GM18907 (cell line): ENCODE results near the gene PRSS37.
"Not testable (repeated sequence)": the region's sequence is repeated elsewhere in the genome, so short reads cannot be mapped to it uniquely, and the experiment has no call there.

Experiments
- ATAC-seq: cut with Tn5 transposase; IDR thresholded peaks from one replicate; pipeline ENCODE4 v1.9.1; 2021; ENCODE audit warnings: mild to moderate bottlenecking, moderate library complexity; ENCODE audit not compliant: unreplicated experiment

PRSS37 gene

GRCh38 chr7:141841385-141841784, at the start of gene PRSS37:
TSS of gene PRSS37 (minus strand) at chr7:141841485. CDS start at chr7:141841049, 436 bp downstream.
- ATAC-seq = no peak

DNA sequence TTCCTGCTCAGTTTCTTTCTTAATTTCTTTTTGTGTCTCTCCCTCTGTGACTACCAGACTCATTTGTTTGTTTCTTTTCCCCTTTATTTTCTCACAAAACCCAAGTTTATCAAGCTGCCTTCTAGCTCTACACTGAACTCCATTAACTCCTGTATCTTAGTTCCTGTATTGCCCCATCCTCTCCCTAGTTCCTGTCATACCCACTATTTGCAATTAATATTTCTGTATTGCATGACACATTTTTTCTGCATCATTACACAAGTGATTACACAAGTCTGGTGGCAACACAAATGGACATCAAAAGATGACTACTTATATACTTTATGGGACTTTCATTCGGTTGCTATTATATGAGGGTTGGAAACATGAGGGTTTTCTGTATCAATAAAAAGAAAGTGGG, 48.0 kb upstream of the PRSS37 start:
- ATAC-seq = no peak

GRCh38 chr7:141884539-141885225, 43.4 kb upstream of the PRSS37 start:
- peak; percentile 90 for ATAC-seq

DNA sequence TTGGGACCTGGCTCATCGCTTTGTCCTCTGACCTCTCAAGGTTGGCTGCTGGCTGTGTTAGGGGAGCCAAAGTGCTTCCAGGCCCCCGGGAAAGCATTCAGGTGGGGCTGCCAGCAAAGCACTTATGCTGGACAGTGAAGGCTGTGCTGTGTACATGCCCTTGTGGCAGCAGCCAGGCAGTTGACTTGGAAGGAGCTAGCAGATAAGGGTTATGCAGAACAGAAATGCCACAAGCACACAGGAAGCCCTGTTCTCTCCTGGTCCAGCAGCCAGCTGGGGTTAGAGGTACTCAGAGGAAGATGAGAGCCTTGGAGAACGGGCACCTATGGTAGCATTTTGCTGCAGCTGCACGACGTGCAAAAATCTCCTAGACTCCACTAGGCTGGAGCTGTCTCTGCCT, 39.7 kb upstream of the PRSS37 start:
- no peak for ATAC-seq

- ATAC-seq = no peak
Measured at GRCh38 chr7:141877365-141877764, 36.1 kb upstream of the PRSS37 start.

DNA sequence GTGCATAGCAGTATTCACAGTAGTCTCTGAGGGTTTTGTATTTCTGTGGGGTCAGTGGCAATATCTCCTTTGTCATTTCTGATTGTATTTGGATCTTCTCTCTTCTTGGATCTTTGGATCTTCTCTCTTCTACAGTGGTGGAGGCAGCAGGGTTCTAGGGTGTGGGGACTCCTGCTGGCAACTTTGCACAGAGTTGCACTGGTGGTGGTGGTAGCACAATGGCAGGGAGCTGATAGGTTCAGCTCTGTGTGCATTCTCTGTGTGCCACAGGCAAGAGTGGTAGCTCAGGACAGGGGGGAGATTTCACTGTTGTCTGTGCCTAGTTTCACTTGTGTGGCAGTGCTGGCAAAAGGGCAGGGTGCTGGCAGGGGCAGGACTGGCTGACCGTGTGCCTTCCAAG, 35.1 kb upstream of the PRSS37 start:
- no peak for ATAC-seq

- no peak for ATAC-seq
Measured at GRCh38 chr7:141875453-141875852, 34.2 kb upstream of the PRSS37 start.

GRCh38 chr7:141874787-141875186, 33.5 kb upstream of the PRSS37 start:
- ATAC-seq = no peak

DNA sequence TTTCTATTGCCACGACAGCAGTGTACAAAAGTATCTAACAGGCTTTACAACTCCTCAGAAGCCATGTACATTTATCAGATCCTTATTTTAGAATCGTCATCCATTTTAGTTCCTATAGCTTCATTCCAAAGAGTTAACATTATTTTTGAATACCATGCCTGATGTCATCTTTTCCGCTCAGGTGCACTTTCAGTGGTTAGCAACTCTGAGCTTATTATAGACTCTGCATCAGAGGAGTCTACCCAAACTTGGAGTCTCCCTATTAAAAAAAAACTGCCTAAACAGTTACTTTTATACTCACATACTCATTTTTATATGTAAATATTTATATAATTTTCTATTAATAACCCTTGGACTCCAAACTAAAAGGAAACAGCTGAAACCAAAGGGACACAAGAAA, 31.6 kb upstream of the PRSS37 start:
- no peak for ATAC-seq

DNA sequence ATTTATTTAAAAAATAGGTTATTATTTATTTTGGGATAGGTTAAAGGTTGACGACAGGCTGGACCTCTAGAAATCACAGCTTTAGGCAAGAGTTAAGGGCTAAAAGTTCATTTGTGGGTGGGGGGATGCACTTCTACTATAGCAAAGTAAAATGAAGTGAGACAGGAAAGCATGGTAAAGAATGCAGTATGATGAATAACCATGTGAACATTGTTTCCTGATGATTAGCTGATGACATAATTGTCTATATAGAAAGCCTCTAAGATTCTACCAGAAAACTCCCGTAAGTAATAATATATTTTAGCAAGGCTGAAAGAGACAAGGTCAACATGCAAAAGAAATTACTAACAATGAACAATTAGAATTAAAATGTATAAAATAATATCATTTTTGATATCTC, 25.7 kb upstream of the PRSS37 start:
- no peak for ATAC-seq

DNA sequence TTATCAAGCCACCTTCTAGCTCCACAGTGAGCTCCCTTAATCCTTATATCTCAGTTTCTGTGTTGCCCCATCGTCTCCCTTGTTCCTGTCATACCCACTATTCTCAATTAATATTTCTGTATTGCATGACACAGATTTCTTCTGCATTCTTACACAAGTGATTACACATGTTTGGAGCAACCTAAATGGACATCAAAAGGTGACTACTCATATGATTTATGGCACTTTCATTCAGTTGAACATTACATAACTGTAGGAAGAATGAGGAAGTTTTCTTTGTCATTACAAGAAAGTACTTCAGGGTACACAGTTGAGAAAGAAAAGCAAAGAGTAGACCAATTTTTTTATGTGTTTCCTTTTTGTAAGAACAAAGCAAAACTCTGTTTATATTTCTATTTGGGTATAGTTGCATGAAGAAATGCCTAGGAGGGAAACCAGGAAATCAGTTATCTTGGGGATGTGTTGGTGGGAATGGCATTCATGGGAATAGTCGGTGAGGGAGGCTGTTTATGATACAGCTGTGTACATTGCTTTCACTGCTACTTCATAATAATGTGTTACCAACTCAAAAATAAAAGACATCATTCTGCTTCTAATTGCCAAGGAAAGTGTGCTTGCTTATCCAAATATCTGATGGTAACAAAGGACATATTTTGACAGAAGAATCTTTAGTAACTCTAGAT, 23.6 kb upstream of the PRSS37 start:
- ATAC-seq = no peak

DNA sequence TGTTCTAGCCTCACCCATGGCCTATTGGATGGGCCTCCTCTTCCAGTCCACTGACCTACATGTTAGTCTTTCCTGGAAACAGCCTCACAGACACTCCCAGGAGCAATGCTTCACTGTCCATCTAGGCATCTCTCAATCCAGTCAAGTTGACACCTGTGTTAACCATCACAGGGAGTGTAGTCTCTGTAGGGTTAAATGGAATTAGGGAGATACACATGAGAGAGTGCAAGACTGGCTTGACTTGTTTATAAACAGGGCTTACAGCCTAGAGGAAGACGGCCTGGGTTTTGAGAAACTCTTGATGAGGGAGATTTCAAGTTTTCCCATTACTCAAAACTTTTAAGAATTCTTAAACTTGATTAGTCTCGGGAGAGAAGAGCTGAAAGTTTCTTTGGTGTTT, 18.9 kb upstream of the PRSS37 start:
- no peak for ATAC-seq

DNA sequence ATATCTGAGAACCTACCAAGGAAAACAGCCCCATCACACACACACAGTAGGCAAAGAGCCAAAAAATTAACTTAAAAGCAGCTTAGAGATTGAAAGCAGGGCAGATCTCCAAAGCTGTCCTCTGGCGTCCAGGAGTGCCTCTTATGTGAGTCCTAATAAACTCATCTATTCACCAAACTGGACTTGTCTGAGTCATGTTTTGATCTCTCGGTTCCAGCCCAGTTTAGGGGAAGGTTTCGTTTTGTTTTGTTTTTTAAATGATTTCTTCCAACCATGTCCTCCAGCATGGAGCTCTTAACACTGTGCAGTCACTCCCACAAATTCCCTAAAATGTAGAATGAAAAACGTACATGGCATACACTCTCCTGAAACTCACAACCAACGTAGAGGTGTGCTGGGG, 6.7 kb upstream of the PRSS37 start:
- no peak for ATAC-seq

- no peak for ATAC-seq
Measured at GRCh38 chr7:141844256-141844655, 3.0 kb upstream of the PRSS37 start.

GRCh38 chr7:141842904-141843303, 1.6 kb upstream of the PRSS37 start:
- no peak for ATAC-seq

GRCh38 chr7:141840708-141841107, 577 bp downstream of the PRSS37 start:
- no peak for ATAC-seq

- ATAC-seq = no peak
Measured at GRCh38 chr7:141839256-141839655, 2.0 kb downstream of the PRSS37 start.

DNA sequence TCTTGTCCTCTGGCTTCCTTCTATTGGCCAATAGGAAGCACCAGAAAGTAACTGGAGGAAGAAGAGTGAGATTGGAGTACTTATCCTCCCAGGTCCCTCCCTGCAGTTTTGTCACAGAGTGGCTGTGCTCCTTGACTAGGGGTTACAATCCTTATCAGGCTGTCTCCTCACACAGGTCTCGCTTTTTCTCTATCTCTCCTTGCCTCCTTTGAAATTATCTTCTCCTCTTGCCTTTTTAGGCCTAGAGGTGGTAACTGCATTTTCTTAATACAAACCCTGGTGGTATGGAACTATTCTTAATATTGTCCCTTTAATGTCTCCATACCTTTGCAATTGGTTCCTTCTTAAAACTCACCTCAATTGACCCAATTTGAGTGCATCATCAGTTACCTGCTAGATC, 2.7 kb downstream of the PRSS37 start:
- no peak for ATAC-seq

DNA sequence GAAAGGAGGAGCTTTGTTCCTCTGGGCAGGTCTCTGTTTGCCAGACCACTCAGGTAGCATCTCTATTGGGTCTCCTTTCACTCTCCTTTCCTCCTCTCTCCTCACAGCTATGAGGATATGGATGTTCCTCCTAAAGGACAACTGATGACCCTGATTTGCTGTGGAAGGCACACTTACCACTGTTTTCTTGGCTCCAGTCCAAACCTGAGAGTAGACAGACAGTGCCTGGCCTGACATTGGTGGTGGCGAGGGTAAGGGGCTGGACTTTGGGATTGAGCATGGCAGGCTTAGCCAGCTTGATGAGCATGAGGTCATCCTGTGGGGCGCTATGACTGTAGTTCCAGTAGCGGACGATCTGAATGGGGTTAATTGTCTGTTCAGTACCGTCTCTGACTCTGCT, 3.6 kb downstream of the PRSS37 start:
- no peak for ATAC-seq

DNA sequence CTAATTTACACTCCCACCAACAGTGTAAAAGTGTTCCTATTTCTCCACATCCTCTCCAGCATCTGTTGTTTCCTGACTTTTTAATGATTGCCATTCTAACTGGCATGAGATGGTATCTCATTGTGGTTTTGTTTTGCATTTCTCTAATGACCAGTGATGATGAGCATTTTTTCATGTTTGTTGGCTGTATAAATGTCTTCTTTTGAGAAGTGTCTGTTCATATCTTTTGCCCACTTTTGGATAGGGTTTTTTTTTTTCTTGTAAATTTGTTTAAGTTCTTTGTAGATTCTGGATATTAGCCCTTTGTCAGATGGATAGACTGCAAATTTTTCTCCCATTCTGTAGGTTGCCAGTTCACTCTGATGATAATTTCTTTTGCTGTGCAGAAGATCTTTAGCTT, 18.9 kb downstream of the PRSS37 start:
- not testable (repeated sequence) for ATAC-seq

DNA sequence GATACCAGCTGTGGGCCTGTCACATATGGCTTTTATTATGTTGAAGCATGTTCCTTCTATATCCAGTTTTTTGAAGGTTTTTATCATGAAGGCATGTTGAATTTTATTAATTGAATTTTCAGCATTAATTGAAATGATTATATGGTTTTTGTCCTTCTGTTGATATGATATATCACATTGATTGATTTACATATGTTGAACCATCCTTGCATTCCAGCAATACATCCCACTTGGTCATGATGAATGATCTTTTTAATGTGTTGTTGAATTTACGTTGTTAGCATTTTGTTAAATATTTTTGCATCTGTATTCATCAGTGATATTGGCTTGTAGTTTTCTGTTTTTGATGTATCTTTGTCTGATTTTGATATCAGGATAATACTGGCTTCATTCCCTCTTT, 21.2 kb downstream of the PRSS37 start:
- ATAC-seq = no peak

DNA sequence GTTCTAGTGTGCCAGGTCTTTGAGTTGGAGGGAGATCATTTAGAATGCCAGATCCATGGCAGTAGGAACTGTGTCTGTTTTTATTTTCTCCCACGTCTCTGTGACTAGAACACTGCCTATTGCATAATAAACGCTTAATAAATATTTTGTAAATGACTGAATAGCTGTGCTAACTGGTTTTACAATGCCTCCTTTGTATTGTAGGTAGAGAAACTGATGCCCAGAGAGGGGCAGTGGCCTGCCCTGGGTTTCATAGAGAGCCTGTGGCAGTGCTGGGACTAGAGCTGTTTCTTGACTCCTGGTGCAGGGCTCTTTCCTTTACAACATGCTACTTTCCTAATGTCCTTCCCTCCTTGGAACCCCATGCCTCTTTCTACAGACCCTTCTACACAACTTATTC, 48.8 kb downstream of the PRSS37 start:
- ATAC-seq = no peak

DNA sequence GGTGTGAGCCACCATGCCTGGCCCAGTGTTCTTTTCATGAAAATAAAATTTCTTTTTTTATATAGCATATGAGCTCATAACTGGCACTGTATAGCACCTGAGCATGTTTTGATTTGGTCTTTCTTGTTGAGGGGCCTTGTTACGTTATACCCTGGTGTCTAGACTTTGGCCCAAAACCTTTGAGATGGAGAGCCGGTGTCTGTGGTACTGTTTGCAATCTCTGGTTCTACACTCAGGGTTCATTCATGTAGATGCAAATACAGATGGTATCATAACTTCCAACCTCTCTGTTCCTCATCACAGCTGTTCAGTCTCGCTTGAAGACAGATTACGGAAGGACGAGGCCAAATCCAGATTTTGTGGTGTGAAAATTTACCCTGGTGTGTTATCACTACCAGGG, 51.4 kb downstream of the PRSS37 start, which contains the start of gene TAS2R5:
Gene TAS2R5, plus strand, starts transcription at position 301 of the 400 bp plus-strand sequence. CDS start 145 bp downstream, outside the sequence.
- no peak for ATAC-seq
